Sigmoid colon (tissue), 7 donors: ENCODE data around the gene OPN1SW. TPM values are rescaled to one million over a fixed set of nuclear protein-coding genes. Genes with fewer than 3 reads are reported as not detected.
A peak's percentile ranks its signal among the peaks of the same experiment; 100 is the strongest.

Source experiments
- DNase-seq: peaks from one replicate; pipeline ENCODE4 v3.0.0-alpha.2; 2019
- H3K27ac ChIP-seq, 4 donors: fragments of 200-600 bp; sonication (generic); one replicate each; pipeline ENCODE4 v1.5.1; 2016 to 2019; ENCODE audit warnings: mild to moderate bottlenecking in 1 of 4
- H3K27me3 ChIP-seq, 3 donors: fragments of 200-600 bp; sonication (generic); one replicate each; pipeline ENCODE4 v1.5.1; 2019; ENCODE audit warnings: mild to moderate bottlenecking in 1 of 3
- H3K36me3 ChIP-seq, 4 donors: fragments of 200-600 bp; sonication (generic); one replicate each; pipeline ENCODE4 v1.5.1; 2016 to 2019
- H3K4me1 ChIP-seq, 4 donors: fragments of 200-600 bp; sonication (generic); one replicate each; pipeline ENCODE4 v1.5.1; 2017 to 2019
- H3K4me3 ChIP-seq, 4 donors: fragments of 200-600 bp; sonication (generic); one replicate each; pipeline ENCODE4 v1.5.1; 2017 to 2019; ENCODE audit warnings: mild to moderate bottlenecking in 2 of 4, moderate library complexity in 1 of 4
- H3K9me3 ChIP-seq, 4 donors: fragments of 200-600 bp in 3 of 4; sonication (generic) in 3 of 4; one replicate each; pipeline versions ENCODE4 v1.5.1 to v1.6.1; 2013 to 2019
- EP300 ChIP-seq, 4 donors: sonication (generic); formaldehyde crosslinking; IDR thresholded peaks; one replicate each; pipeline ENCODE4 v1.6.1; 2017; ENCODE audit warnings: antibody characterized with exemption in 4 of 4
- POLR2A ChIP-seq, 2 donors: fragments of 450-650 bp; IDR thresholded peaks; one replicate each; pipeline ENCODE4 v1.6.1; 2016; ENCODE audit warnings: antibody characterized with exemption in 2 of 2, mild to moderate bottlenecking in 2 of 2, moderate library complexity in 2 of 2
- POLR2AphosphoS5 ChIP-seq, 4 donors: sonication (generic); formaldehyde crosslinking; IDR thresholded peaks; one replicate each; pipeline ENCODE4 v1.6.1; 2017; ENCODE audit warnings: antibody characterized with exemption in 4 of 4
- WGBS, 2 donors: extraction: QIAGEN DNeasy Blood & Tissue Kit; methylation state at CpG; one replicate each; pipeline ENCODE4 v1.1.7; 2013; 5-methylcytosine and 5-hydroxymethylcytosine counted together
- intact Hi-C: fragments of 100-400 bp; cut with DNase I; formaldehyde crosslinking; loops from one replicate; pipeline ENCODE4 v1.15.1; 2023
- polyA plus RNA-seq, 3 donors: library from polyadenylated mRNA; stranded (reverse); fragments of 200-250 nt; gene quantifications; one replicate each; pipeline ENCODE4 v1.2.3, GENCODE V29; 2013
- total RNA-seq, 4 donors: library from RNA; depleted of rRNA; stranded (reverse); fragments of >200 nt; gene quantifications; one replicate each; pipeline ENCODE4 v1.1.0, GENCODE V29; 2016
- TF ChIP-seq, protein P1 (sequence below), 4 experiments: fragments of 450-650 bp in 3 of 4; fragments of 200-600 bp in 1 of 4; IDR thresholded peaks; one replicate each; pipeline ENCODE4 v1.5.1; 2016 to 2019; ENCODE audit warnings: antibody characterized with exemption in 4 of 4, mild to moderate bottlenecking in 3 of 4, moderate library complexity in 2 of 4
- donor health status: healthy with polysubstance abuse.
- donor health status: Bipolar disorder and iron deficiency.
- donor health status: healthy.

OPN1SW gene
- total and polyA plus RNA-seq, 7 donors: not detected

- 91 to 96% methylated on average over 13 of the region's 13 CpGs for WGBS, 2 donors
- Histone ChIP-seq H3K27me3 (no peaks in the 10 kb centered on the region), H3K4me3 (no peak overlapping the region), H3K4me1 (no peaks in the 10 kb centered on the region), H3K27ac (no peak overlapping the region), H3K36me3 (peaks cover 0 to 38% (median 13%) of the 10 kb centered on the region in 4 donors), H3K9me3 (peaks cover 0 to 4% (median 0%) of the 10 kb centered on the region in 4 donors)
- intact Hi-C loops: no loop called here
- TF ChIP-seq POLR2A (IDR thresholded peaks at IDR 0.05) (no peak), EP300 (IDR thresholded peaks at IDR 0.05) (no peak), POLR2AphosphoS5 (IDR thresholded peaks at IDR 0.05) (no peak)
- TF ChIP-seq, protein P1, sequence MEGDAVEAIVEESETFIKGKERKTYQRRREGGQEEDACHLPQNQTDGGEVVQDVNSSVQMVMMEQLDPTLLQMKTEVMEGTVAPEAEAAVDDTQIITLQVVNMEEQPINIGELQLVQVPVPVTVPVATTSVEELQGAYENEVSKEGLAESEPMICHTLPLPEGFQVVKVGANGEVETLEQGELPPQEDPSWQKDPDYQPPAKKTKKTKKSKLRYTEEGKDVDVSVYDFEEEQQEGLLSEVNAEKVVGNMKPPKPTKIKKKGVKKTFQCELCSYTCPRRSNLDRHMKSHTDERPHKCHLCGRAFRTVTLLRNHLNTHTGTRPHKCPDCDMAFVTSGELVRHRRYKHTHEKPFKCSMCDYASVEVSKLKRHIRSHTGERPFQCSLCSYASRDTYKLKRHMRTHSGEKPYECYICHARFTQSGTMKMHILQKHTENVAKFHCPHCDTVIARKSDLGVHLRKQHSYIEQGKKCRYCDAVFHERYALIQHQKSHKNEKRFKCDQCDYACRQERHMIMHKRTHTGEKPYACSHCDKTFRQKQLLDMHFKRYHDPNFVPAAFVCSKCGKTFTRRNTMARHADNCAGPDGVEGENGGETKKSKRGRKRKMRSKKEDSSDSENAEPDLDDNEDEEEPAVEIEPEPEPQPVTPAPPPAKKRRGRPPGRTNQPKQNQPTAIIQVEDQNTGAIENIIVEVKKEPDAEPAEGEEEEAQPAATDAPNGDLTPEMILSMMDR (IDR thresholded peaks at IDR 0.05): no peak
- no peak for DNase-seq
Measured at GRCh38 chr7:128774029-128774689, 1.4 kb downstream of the OPN1SW start.

DNA sequence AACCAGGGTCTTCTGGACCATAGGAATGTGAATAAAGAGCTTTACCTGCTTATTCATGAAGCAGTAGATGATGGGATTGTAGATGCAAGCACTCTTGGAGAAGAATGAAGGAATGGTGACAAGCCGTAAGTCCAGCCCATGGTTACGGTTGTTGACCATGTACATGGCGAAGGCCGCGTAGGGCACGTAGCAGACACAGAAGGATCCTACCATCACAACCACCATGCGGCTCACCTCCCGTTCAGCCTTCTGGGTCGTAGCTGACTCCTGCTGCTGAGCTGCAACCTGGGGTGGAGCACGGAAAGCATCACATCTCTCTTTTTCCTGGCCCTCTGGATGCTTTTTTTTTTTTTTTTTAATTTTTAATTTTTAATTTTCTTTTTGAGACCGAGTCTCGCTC, 2.0 kb downstream of the OPN1SW start:
- intact Hi-C loops: no loop called here
- peaks cover 0 to 44% (median 15%) of the 10 kb centered on the region in 4 donors for H3K36me3 ChIP-seq
- TF ChIP-seq, protein P1 (IDR thresholded peaks at IDR 0.05): no peak
- TF ChIP-seq POLR2A (IDR thresholded peaks at IDR 0.05) (no peak), EP300 (IDR thresholded peaks at IDR 0.05) (no peak), POLR2AphosphoS5 (IDR thresholded peaks at IDR 0.05) (no peak)
- no peak overlapping the region for H3K27ac ChIP-seq
- H3K4me1 ChIP-seq: no peaks in the 10 kb centered on the region
- DNase-seq: no peak
- peaks cover 0 to 4% (median 0%) of the 10 kb centered on the region in 4 donors for H3K9me3 ChIP-seq
- no peak overlapping the region for H3K4me3 ChIP-seq
- no peaks in the 10 kb centered on the region for H3K27me3 ChIP-seq
- 97 to 98% methylated on average over 12 of the region's 12 CpGs for WGBS, 2 donors

DNA sequence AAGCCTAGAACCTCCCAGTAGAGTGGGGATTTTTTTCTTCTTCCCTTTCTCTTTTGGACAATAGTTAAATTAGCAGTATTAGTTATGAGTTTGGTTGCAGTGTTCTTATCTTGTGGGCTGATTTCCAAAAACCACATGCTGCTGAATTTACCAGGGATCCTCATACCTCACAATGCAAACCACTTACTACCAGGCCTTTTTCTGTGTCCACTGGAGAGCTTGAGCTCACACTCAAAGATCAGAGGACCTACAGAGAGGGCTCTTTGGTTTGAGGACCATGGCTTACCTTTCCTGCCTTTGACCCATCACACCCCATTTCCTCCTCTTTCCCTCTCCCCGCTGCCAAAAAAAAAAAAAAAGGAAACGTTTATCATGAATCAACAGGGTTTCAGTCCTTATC, 5.4 kb downstream of the OPN1SW start:
- no peaks in the 10 kb centered on the region for H3K27me3 ChIP-seq
- peaks cover 0 to 67% (median 17%) of the 10 kb centered on the region in 4 donors for H3K36me3 ChIP-seq
- no peak for DNase-seq
- 55 to 58% methylated on average over 2 of the region's 2 CpGs for WGBS, 2 donors
- no peaks in the 10 kb centered on the region for H3K9me3 ChIP-seq
- no peak overlapping the region for H3K4me3 ChIP-seq
- H3K27ac ChIP-seq: no peak overlapping the region
- H3K4me1 ChIP-seq: peaks cover 0 to 12% (median 4%) of the 10 kb centered on the region in 4 donors
- TF ChIP-seq EP300 (IDR thresholded peaks at IDR 0.05) (no peak), POLR2A (IDR thresholded peaks at IDR 0.05) (no peak), POLR2AphosphoS5 (IDR thresholded peaks at IDR 0.05) (no peak)
- TF ChIP-seq, protein P1 (IDR thresholded peaks at IDR 0.05): no peak
- intact Hi-C loops: no loop called here

DNA sequence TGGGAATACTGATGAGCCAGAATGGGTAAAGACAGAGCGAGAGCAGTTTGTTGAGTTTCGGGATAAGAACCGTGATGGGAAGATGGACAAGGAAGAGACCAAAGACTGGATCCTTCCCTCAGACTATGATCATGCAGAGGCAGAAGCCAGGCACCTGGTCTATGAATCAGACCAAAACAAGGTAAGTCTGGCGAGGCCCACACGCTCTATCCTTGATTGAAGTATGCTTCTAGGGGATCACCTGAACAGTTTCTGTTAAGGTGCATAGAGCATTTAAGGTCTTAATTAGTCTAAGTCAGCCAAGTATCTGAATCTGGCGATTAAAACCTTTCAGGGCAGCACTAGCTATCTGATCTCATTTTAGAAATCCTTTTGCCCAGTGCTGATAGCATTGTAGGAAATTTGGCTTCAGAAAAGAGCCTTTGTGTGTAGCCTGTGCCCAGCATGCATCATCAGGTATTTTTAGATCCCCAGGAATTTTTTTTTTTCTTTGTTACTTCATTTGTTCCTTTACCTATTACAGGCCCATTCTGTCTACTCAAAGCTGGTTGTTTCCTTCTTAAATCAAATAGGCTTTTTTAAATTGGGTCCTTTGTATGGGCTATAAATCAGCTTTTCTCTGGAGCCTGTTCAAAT, 8.0 kb downstream of the OPN1SW start:
- Histone ChIP-seq H3K9me3 (no peaks in the 10 kb centered on the region), H3K27me3 (no peaks in the 10 kb centered on the region), H3K4me1 (peaks cover 0 to 18% (median 14%) of the 10 kb centered on the region in 4 donors), H3K4me3 (no peak overlapping the region), H3K27ac (peak overlapping the region in 3 of 4 donors; percentile 12 to 65 (median 58)), H3K36me3 (peaks cover 0 to 82% (median 16%) of the 10 kb centered on the region in 4 donors)
- DNase-seq: no peak
- TF ChIP-seq POLR2AphosphoS5 (IDR thresholded peaks at IDR 0.05): no peak
- no peak for TF ChIP-seq EP300 (IDR thresholded peaks at IDR 0.05)
- TF ChIP-seq, protein P1 (IDR thresholded peaks at IDR 0.05): no peak
- no peak for TF ChIP-seq POLR2A (IDR thresholded peaks at IDR 0.05)
- intact Hi-C loops: no loop called here
- WGBS, 2 donors: 96 to 98% methylated on average over 6 of the region's 6 CpGs
